ENCODE measurements around the gene FAM24B. TPM values are rescaled to one million over a fixed set of nuclear protein-coding genes. Genes with fewer than 3 reads are reported as not detected.
"Not testable (repeated sequence)": the region's sequence is repeated elsewhere in the genome, so short reads cannot be mapped to it uniquely, and the experiment has no call there.

Gene FAM24B
- total RNA-seq, 4 donors from 2014 or later = 0.88 to 2.3 (median 2.3) TPM; not detected in 1

- DNase-seq = no peak
- Histone ChIP-seq H3K27ac (no peak overlapping the region), H3K27me3 (no peaks in the 10 kb centered on the region), H3K4me1 (peaks cover 0 to 7% of the 10 kb centered on the region in 2 donors), H3K9me3 (no peaks in the 10 kb centered on the region), H3K36me3 (no peaks in the 10 kb centered on the region), H3K4me3 (no peak overlapping the region)
- TF ChIP-seq, protein P1, sequence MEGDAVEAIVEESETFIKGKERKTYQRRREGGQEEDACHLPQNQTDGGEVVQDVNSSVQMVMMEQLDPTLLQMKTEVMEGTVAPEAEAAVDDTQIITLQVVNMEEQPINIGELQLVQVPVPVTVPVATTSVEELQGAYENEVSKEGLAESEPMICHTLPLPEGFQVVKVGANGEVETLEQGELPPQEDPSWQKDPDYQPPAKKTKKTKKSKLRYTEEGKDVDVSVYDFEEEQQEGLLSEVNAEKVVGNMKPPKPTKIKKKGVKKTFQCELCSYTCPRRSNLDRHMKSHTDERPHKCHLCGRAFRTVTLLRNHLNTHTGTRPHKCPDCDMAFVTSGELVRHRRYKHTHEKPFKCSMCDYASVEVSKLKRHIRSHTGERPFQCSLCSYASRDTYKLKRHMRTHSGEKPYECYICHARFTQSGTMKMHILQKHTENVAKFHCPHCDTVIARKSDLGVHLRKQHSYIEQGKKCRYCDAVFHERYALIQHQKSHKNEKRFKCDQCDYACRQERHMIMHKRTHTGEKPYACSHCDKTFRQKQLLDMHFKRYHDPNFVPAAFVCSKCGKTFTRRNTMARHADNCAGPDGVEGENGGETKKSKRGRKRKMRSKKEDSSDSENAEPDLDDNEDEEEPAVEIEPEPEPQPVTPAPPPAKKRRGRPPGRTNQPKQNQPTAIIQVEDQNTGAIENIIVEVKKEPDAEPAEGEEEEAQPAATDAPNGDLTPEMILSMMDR (IDR thresholded peaks at IDR 0.05) = no peak
- TF ChIP-seq POLR2A (IDR thresholded peaks at IDR 0.05) = no peak
- intact Hi-C loops (cut with DNase I; ENCODE audit: low total_unique reads) = no loop called here
Observed at GRCh38 chr10:122876467-122876855, 2.9 kb downstream of the FAM24B start.

- Histone ChIP-seq H3K36me3 (no peaks in the 10 kb centered on the region), H3K4me3 (no peak overlapping the region), H3K4me1 (peaks cover 0 to 7% of the 10 kb centered on the region in 2 donors), H3K27me3 (no peaks in the 10 kb centered on the region), H3K27ac (no peak overlapping the region), H3K9me3 (no peaks in the 10 kb centered on the region)
- intact Hi-C loops (cut with DNase I; ENCODE audit: low total_unique reads) = no loop called here
- no peak for DNase-seq
- no peak for TF ChIP-seq POLR2A (IDR thresholded peaks at IDR 0.05)
- TF ChIP-seq, protein P1 (IDR thresholded peaks at IDR 0.05) = no peak
Observed at GRCh38 chr10:122875843-122876466, 3.4 kb downstream of the FAM24B start.

GRCh38 chr10:122871947-122872346 lies 7.4 kb downstream of the FAM24B start:
- H3K9me3 ChIP-seq; H3K36me3 ChIP-seq; H3K27ac ChIP-seq; H3K27me3 ChIP-seq; intact Hi-C loops (cut with DNase I; ENCODE audit: low total_unique reads); H3K4me3 ChIP-seq; DNase-seq; H3K4me1 ChIP-seq: not testable (repeated sequence)

GRCh38 chr10:122868768-122869167 lies 10.6 kb downstream of the FAM24B start:
- H3K36me3 ChIP-seq; H3K4me1 ChIP-seq; H3K27me3 ChIP-seq; intact Hi-C loops (cut with DNase I; ENCODE audit: low total_unique reads); H3K27ac ChIP-seq; DNase-seq; H3K4me3 ChIP-seq; H3K9me3 ChIP-seq: not testable (repeated sequence)

GRCh38 chr10:122866757-122867482 lies 12.5 kb downstream of the FAM24B start:
- H3K4me1 ChIP-seq; H3K27ac ChIP-seq; DNase-seq; H3K36me3 ChIP-seq; intact Hi-C loops (cut with DNase I; ENCODE audit: low total_unique reads); H3K4me3 ChIP-seq; H3K27me3 ChIP-seq; H3K9me3 ChIP-seq: not testable (repeated sequence)

DNA sequence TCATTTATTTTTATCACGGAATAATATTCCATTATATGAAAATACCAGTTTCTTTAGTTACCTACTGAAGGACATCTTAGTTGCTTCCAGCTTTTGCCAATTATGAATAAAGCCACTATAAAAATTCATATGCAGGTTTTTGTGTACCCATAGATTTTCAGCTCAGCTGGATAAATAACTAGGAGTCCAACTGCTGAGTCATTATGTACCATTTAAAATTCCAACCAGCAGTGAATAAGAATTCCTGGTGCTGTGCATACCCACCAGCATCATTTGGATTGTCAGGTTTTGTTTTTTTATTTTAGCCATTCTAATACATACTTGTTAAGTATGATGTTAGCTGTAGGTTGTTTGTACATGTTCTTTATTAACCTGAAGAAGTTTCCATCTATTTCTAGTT lies 14.5 kb downstream of the FAM24B start:
- Histone ChIP-seq H3K4me1 (no peaks in the 10 kb centered on the region), H3K36me3 (no peaks in the 10 kb centered on the region), H3K9me3 (no peaks in the 10 kb centered on the region), H3K27ac (no peak overlapping the region), H3K27me3 (no peaks in the 10 kb centered on the region), H3K4me3 (no peak overlapping the region)
- no peak for DNase-seq
- intact Hi-C loops (cut with DNase I; ENCODE audit: low total_unique reads) = no loop called here
- TF ChIP-seq, protein P1 (IDR thresholded peaks at IDR 0.05) = no peak
- TF ChIP-seq POLR2A (IDR thresholded peaks at IDR 0.05) = no peak

All from uterus (tissue), 4 donors.